Femur (tissue), 1 donor: ENCODE results near the gene HOXB9.

ENCODE experiments used
- DNase-seq: peaks from one replicate; pipeline ENCODE4 v3.0.0-alpha.2; 2017

HOXB9 gene

GRCh38 chr17:48639136-48639535, 13.0 kb upstream of the HOXB9 start:
- no peak for DNase-seq

GRCh38 chr17:48637323-48638260, 11.4 kb upstream of the HOXB9 start:
- DNase-seq, result no peak

- DNase-seq, result peak; percentile 80
These were observed 10.2 kb upstream of the HOXB9 start for GRCh38 chr17:48636177-48637018.

- no peak for DNase-seq
These were observed 8.5 kb upstream of the HOXB9 start for GRCh38 chr17:48634493-48635208.

GRCh38 chr17:48633266-48633677, 7.1 kb upstream of the HOXB9 start:
- peak; percentile 7 for DNase-seq

GRCh38 chr17:48632579-48633265, 6.6 kb upstream of the HOXB9 start:
- peak; percentile 12 for DNase-seq

- peak; percentile 18 for DNase-seq
These were observed 5.8 kb upstream of the HOXB9 start for GRCh38 chr17:48631693-48632578.

- DNase-seq, result peak; percentile 12
These were observed 5.0 kb upstream of the HOXB9 start for GRCh38 chr17:48630925-48631692.

- DNase-seq, result no peak
These were observed 4.1 kb upstream of the HOXB9 start for GRCh38 chr17:48630009-48630924.

- no peak for DNase-seq
These were observed 3.2 kb upstream of the HOXB9 start for GRCh38 chr17:48629411-48629759.

GRCh38 chr17:48628649-48629410, 2.7 kb upstream of the HOXB9 start:
- no peak for DNase-seq

- DNase-seq, result no peak
These were observed 1.7 kb upstream of the HOXB9 start for GRCh38 chr17:48627623-48628521.

GRCh38 chr17:48627118-48627597, 1.0 kb upstream of the HOXB9 start:
- DNase-seq, result no peak

- DNase-seq, result no peak
These were observed 488 bp downstream of the HOXB9 start for GRCh38 chr17:48625495-48626244.

- no peak for DNase-seq
These were observed 1.3 kb downstream of the HOXB9 start for GRCh38 chr17:48624544-48625494.
